Left lung (tissue), 10 donors: ENCODE measurements around the gene OR6K3. TPM values are rescaled to one million over a fixed set of nuclear protein-coding genes. Genes with fewer than 3 reads are reported as not detected.
"Not testable (repeated sequence)": the region's sequence is repeated elsewhere in the genome, so short reads cannot be mapped to it uniquely, and the experiment has no call there.

Experiments used
- ATAC-seq: fragments of 200-7000 bp; cut with Tn5 transposase; one replicate; pipeline ENCODE4 v1.9.1; 2020; ENCODE audit warnings: moderate library complexity
- DNase-seq, 4 donors: peaks; one replicate each; pipeline ENCODE4 v3.0.0-alpha.2; 2013 to 2020
- H3K27ac ChIP-seq, 2 donors: fragments of 200-600 bp; sonication (generic) in 1 of 2; one replicate each; pipeline versions ENCODE4 v1.5.0 to v1.8.0; 2020 to 2021
- H3K27me3 ChIP-seq, 2 donors: fragments of 200-600 bp; sonication (generic) in 1 of 2; one replicate each; pipeline versions ENCODE4 v1.5.0 to v1.8.0; 2020 to 2021
- H3K36me3 ChIP-seq, 2 donors: fragments of 200-600 bp; sonication (generic) in 1 of 2; one replicate each; pipeline versions ENCODE4 v1.5.0 to v1.8.0; 2020 to 2021
- H3K4me1 ChIP-seq, 2 donors: fragments of 200-600 bp; one replicate each; pipeline ENCODE4 v1.8.0; 2021
- H3K4me3 ChIP-seq, 2 donors: fragments of 200-600 bp; sonication (generic) in 1 of 2; one replicate each; pipeline versions ENCODE4 v1.5.0 to v1.8.0; 2020 to 2021; ENCODE audit warnings: mild to moderate bottlenecking in 1 of 2
- H3K9me3 ChIP-seq, 2 donors: fragments of 200-600 bp; sonication (generic) in 1 of 2; one replicate each; pipeline versions ENCODE4 v1.5.0 to v1.8.0; 2020 to 2021
- intact Hi-C, 2 donors: fragments of 100-400 bp; cut with DNase I; formaldehyde crosslinking; loops; one replicate each; pipeline versions ENCODE4 v1.11.2 to v1.14.2; 2022
- polyA plus RNA-seq, 6 donors: library from polyadenylated mRNA; unstranded; fragments of 120-200 nt; gene quantifications; one replicate each; pipeline ENCODE4 v1.2.1, GENCODE V29; 2013; ENCODE audit not compliant: insufficient read length in 6 of 6
- total RNA-seq, 2 donors: library from RNA; stranded (reverse); fragmentation: NEBNext Ultra II Directional; extraction: Animal tissue kit (Norgen Biotek cat#: 25700); gene quantifications; one replicate each; pipeline ENCODE4 v1.2.1, GENCODE V29; 2021
- TF ChIP-seq, protein P1 (sequence below), 2 donors: fragments of 200-600 bp; sonication (generic) in 1 of 2; IDR thresholded peaks; one replicate each; pipeline versions ENCODE4 v1.5.0 to v1.8.0; 2021; ENCODE audit warnings: antibody characterized with exemption in 2 of 2
- donor health status: DM: no; HTN: yes; CAD: no.
- donor health status: DM: no; HTN: no; CAD: no.

The OR6K3 gene
- total and polyA plus RNA-seq, 8 donors = 0.10 to 0.21 TPM; not detected in 6

DNA sequence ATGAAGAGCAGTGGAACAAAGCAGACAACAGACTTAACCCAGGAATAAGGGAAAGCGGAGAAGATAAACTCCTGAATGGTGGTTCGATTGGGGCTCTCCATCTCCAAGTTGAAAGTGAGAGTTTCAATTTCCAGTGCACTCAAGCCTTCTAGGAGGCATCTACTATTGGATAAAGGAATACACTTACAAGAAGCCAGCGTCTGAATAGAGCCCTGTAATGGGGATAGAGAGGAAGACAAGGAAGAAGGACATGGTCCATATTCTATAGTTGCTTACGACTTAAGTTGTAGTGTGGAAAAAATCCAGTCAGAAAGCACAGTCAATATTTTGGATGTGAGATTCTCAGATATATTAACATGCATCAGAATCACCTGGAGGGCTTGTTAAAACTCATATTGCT, 20.0 kb downstream of the OR6K3 start, which contains the start of gene OR6K2:
Gene OR6K2, minus strand, starts transcription at position 101 of the 400 bp plus-strand sequence. Its CDS starts 0 bp downstream, at position 101.
- H3K4me3 ChIP-seq = no peak within 1 kb of the TSS
- no peak for ATAC-seq
- no peaks in the 10 kb centered on the region for H3K9me3 ChIP-seq
- TF ChIP-seq, protein P1, sequence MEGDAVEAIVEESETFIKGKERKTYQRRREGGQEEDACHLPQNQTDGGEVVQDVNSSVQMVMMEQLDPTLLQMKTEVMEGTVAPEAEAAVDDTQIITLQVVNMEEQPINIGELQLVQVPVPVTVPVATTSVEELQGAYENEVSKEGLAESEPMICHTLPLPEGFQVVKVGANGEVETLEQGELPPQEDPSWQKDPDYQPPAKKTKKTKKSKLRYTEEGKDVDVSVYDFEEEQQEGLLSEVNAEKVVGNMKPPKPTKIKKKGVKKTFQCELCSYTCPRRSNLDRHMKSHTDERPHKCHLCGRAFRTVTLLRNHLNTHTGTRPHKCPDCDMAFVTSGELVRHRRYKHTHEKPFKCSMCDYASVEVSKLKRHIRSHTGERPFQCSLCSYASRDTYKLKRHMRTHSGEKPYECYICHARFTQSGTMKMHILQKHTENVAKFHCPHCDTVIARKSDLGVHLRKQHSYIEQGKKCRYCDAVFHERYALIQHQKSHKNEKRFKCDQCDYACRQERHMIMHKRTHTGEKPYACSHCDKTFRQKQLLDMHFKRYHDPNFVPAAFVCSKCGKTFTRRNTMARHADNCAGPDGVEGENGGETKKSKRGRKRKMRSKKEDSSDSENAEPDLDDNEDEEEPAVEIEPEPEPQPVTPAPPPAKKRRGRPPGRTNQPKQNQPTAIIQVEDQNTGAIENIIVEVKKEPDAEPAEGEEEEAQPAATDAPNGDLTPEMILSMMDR (IDR thresholded peaks at IDR 0.05) = no peak
- H3K27ac ChIP-seq = no peak within 1 kb of the TSS
- no peaks in the 10 kb centered on the region for H3K27me3 ChIP-seq
- H3K4me1 ChIP-seq = no peaks in the 10 kb centered on the region
- H3K36me3 ChIP-seq = no peaks in the 10 kb centered on the region
- intact Hi-C loops = no loop called here
- no peak for DNase-seq

GRCh38 chr1:158694596-158694995, 25.9 kb downstream of the OR6K3 start:
- ATAC-seq = no peak

DNA sequence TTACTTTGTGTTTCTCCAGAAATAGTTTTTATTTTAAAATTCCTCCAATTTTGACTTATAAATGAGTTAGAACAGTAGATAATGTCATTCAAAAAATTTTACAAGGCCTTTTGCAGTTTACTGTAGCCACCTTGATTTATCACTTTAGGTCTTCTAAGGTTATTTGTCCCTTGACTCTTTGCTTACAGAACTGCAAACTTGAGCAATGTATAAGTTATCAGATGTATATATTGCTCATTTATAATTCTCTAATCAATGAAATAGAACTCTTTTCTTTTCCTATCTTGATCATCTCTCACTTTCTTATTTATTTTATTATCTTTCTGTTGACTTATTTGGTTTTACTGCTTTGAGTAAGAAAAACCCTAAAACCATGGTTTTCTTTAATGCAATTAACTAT, 28.2 kb downstream of the OR6K3 start:
- TF ChIP-seq, protein P1 (IDR thresholded peaks at IDR 0.05) = no peak
- H3K27me3 ChIP-seq = no peaks in the 10 kb centered on the region
- no peak for DNase-seq
- H3K36me3 ChIP-seq = no peaks in the 10 kb centered on the region
- H3K9me3 ChIP-seq = no peaks in the 10 kb centered on the region
- H3K27ac ChIP-seq = no peak overlapping the region
- intact Hi-C loops = no loop called here
- H3K4me3 ChIP-seq = no peak overlapping the region
- H3K4me1 ChIP-seq = no peaks in the 10 kb centered on the region
- no peak for ATAC-seq

More at GRCh38 chr1:158694596-158694995, 25.9 kb downstream of the OR6K3 start:
- Histone ChIP-seq H3K27me3 (no peaks in the 10 kb centered on the region), H3K36me3 (no peaks in the 10 kb centered on the region), H3K9me3 (no peaks in the 10 kb centered on the region), H3K4me3 (no peak overlapping the region), H3K27ac (no peak overlapping the region), H3K4me1 (no peaks in the 10 kb centered on the region)
- no peak for DNase-seq
- intact Hi-C loops = no loop called here
- TF ChIP-seq, protein P1 (IDR thresholded peaks at IDR 0.05) = no peak

DNA sequence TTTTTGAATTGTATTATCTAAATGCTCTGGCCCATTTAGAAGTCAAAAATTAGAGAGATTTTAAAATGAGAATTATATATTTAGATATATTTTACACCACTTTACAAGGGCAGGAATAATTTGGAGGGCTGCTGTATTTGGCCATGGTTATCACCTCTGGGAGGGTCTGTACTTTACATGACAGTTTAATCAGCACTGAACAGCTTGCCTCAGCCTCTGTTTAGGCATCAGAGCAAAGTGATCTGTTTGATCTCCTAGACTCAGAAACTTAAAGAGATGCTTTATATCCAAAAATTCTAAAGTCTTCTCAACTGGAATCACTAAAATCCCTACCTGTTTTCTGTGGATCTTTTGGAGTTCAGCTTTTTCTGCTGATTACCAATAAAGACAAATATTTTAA, 28.6 kb downstream of the OR6K3 start:
- no peaks in the 10 kb centered on the region for H3K9me3 ChIP-seq
- no peak overlapping the region for H3K4me3 ChIP-seq
- H3K36me3 ChIP-seq = no peaks in the 10 kb centered on the region
- ATAC-seq = no peak
- H3K27ac ChIP-seq = no peak overlapping the region
- TF ChIP-seq, protein P1 (IDR thresholded peaks at IDR 0.05) = no peak
- no peaks in the 10 kb centered on the region for H3K4me1 ChIP-seq
- no peak for DNase-seq
- no peaks in the 10 kb centered on the region for H3K27me3 ChIP-seq
- intact Hi-C loops = no loop called here

- H3K27ac ChIP-seq, ATAC-seq, H3K36me3 ChIP-seq, H3K9me3 ChIP-seq, H3K27me3 ChIP-seq, DNase-seq, intact Hi-C loops, H3K4me1 ChIP-seq, H3K4me3 ChIP-seq: not testable (repeated sequence)
Measured at GRCh38 chr1:158691149-158691548, 29.4 kb downstream of the OR6K3 start.

- Histone ChIP-seq H3K36me3 (no peaks in the 10 kb centered on the region), H3K27me3 (no peaks in the 10 kb centered on the region), H3K9me3 (no peaks in the 10 kb centered on the region), H3K27ac (no peak overlapping the region), H3K4me3 (no peak overlapping the region), H3K4me1 (no peaks in the 10 kb centered on the region)
- no peak for ATAC-seq
- no peak for DNase-seq
- TF ChIP-seq, protein P1 (IDR thresholded peaks at IDR 0.05) = no peak
- intact Hi-C loops = no loop called here
Measured at GRCh38 chr1:158689875-158690274, 30.6 kb downstream of the OR6K3 start.
